ENCODE measurements around the gene MBP. TPM values are rescaled to one million over a fixed set of nuclear protein-coding genes. Genes with fewer than 3 reads are reported as not detected.
A peak's percentile ranks its signal among the peaks of the same experiment; 100 is the strongest.

MBP gene
- total and polyA plus RNA-seq, 2 of the 4 experiments (the other 2 are of a cell fraction), result 0.72 to 0.90 TPM

DNA sequence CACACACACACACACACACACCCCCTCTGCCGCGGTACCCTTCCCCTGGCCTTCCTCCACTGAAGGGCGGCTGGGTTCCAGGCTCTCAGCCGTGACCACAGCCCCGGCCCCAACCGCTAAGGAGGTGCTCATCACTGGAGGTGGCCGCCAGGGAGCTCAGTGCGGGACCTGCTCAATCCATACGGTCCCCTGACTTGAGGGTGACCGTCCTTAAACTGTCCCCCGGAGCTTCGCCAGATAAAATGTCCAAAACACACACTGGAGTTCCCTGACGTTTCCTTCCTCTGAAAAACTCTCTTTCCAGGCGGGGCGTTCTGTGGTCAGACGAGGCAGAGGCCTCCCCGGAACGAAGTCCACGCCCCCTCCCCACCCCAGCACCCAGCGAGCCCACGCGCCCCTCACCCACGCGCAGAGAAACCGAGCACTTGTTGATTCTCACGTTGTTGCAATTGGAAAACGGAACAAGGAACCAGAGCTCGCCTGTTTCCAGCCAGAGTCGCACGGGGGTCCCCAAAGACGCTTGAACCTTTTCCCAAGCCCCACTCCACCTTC is 1.4 kb downstream of the MBP start:
- Histone ChIP-seq H3K14ac (replicated peaks; ENCODE audit: low read depth, low read length) (peak overlapping the region; percentile 29; the same call in 1 of the 2 replicates), H3K4ac (ENCODE audit: low read depth, low read length) (peak overlapping the region; percentile 14; the same call in 1 of the 2 replicates), H3K56ac (ENCODE audit: extremely low read depth, insufficient read depth, low read length) (no peak overlapping the region), H3K18ac (ENCODE audit: low read depth, low read length) (peak overlapping the region; percentile 60; the same call in 1 of the 2 replicates), H2AK9ac (replicated peaks; ENCODE audit: low read depth, low read length, poor library complexity) (peak overlapping the region; percentile 73), H3K9me3 (ENCODE audit: control insufficient read depth, insufficient read depth, low read length) (no peaks in the 10 kb centered on the region), H3K4me1 (ENCODE audit: control insufficient read depth, insufficient read depth, low read length) (peaks cover 13% of the 10 kb centered on the region), H2BK15ac (ENCODE audit: low read depth, low read length) (peak overlapping the region; percentile 44; the same call in 1 of the 3 replicates), H4K91ac (ENCODE audit: insufficient read depth, low read depth, low read length) (no peak overlapping the region; the same call in 1 of the 2 replicates), H3K9me1 (ENCODE audit: insufficient read depth, low read length) (no peaks in the 10 kb centered on the region), H4K5ac (ENCODE audit: low read depth, low read length) (peak overlapping the region; percentile 60; the same call in 1 of the 2 replicates), H2BK20ac (ENCODE audit: low read depth, low read length) (peak overlapping the region; percentile 72; the same call in 1 of the 2 replicates), H3K23ac (ENCODE audit: low read depth, low read length) (peak overlapping the region; percentile 51; the same call in 1 of the 2 replicates), H4K8ac (ENCODE audit: low read depth in 2 of 2, low read length in 2 of 2) (peak overlapping the region in 1 of 2 experiments; percentile 49; a peak in 1 of 4 replicates), H3K4me2 (ENCODE audit: low read depth, low read length) (peak overlapping the region; percentile 88), H3K4me3 (ENCODE audit: insufficient read depth, low read depth, low read length) (peak overlapping the region; percentile 50), H3K79me1 (ENCODE audit: low read depth in 1 of 2, low read length in 2 of 2) (peaks cover 3 to 11% of the 10 kb centered on the region in 2 experiments; a peak in 1 of 4 replicates), H3K27ac (ENCODE audit: insufficient read depth, low read length) (peak overlapping the region; percentile 8), H2BK5ac (ENCODE audit: low read depth, low read length, poor library complexity, severe bottlenecking) (no peak overlapping the region), H2BK120ac (ENCODE audit: low read depth, low read length) (peak overlapping the region; percentile 20; the same call in 1 of the 2 replicates), H3K36me3 (ENCODE audit: control insufficient read depth, insufficient read depth, low read length) (no peaks in the 10 kb centered on the region), H2AFZ (replicated peaks; ENCODE audit: low read length, poor library complexity) (peak overlapping the region; percentile 89), H2AK5ac (ENCODE audit: low read depth, low read length) (peak overlapping the region; percentile 7), H3K27me3 (ENCODE audit: control insufficient read depth, insufficient read depth, low read length) (peaks cover 16% of the 10 kb centered on the region), H4K20me1 (ENCODE audit: insufficient read depth, low read length) (no peaks in the 10 kb centered on the region), H3K9ac (ENCODE audit: low read depth, low read length) (peak overlapping the region; percentile 73)
- ChIA-PET CTCF (interaction anchor here (1.1 to 1.2 kb wide), 2 partner anchors 28 to 62 kb away, joined by 3 read pairs; no protein-coding TSS in a partner anchor), POLR2A (ENCODE audit: unreplicated experiment) (no interaction called here)
- WGBS, 2 experiments (ENCODE audit: extremely low coverage in 2 of 2, insufficient read length in 1 of 2), result 28% methylated on average over 8 of the region's 31 CpGs; no CpG with 5 or more reads in 1 of the 2 experiments
- in situ Hi-C loops (cut with MboI; ENCODE audit: low sequenced_read_pairs), result no loop called here
- intact Hi-C loops (cut with micrococcal nuclease), result no loop called here
- dilution Hi-C loops (cut with HindIII; ENCODE audit: low sequenced_read_pairs, unreplicated experiment), result no loop called here
- no peak for ATAC-seq (ENCODE audit: low read depth)
- BruUV-seq (replicated peaks), result no TSS peak
- DNase-seq, result no peak
- no peak for TF ChIP-seq BHLHE40 (IDR thresholded peaks at IDR 0.05; ENCODE audit: low read depth, low read length)
- TF ChIP-seq SMC3 (IDR thresholded peaks at IDR 0.05; ENCODE audit: low read depth, low read length), result no peak
- TF ChIP-seq, protein P1, sequence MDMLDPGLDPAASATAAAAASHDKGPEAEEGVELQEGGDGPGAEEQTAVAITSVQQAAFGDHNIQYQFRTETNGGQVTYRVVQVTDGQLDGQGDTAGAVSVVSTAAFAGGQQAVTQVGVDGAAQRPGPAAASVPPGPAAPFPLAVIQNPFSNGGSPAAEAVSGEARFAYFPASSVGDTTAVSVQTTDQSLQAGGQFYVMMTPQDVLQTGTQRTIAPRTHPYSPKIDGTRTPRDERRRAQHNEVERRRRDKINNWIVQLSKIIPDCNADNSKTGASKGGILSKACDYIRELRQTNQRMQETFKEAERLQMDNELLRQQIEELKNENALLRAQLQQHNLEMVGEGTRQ (IDR thresholded peaks at IDR 0.05; ENCODE audit: low read depth, low read length), result no peak
- TF ChIP-seq MAFK (IDR thresholded peaks at IDR 0.05; ENCODE audit: low read depth, low read length), result no peak
- no peak for TF ChIP-seq RCOR1 (IDR thresholded peaks at IDR 0.05; ENCODE audit: insufficient replicate concordance, low read length)
- TF ChIP-seq FOS (IDR thresholded peaks at IDR 0.05; ENCODE audit: low read depth, low read length), result no peak
- no peak for TF ChIP-seq MAZ (IDR thresholded peaks at IDR 0.05; ENCODE audit: borderline replicate concordance, low read depth, low read length)
- no peak for TF ChIP-seq RAD21 (IDR thresholded peaks at IDR 0.05; ENCODE audit: low read length)
- no peak for TF ChIP-seq MXI1 (IDR thresholded peaks at IDR 0.05; ENCODE audit: borderline replicate concordance, low read depth, low read length)
- TF ChIP-seq, protein P2, sequence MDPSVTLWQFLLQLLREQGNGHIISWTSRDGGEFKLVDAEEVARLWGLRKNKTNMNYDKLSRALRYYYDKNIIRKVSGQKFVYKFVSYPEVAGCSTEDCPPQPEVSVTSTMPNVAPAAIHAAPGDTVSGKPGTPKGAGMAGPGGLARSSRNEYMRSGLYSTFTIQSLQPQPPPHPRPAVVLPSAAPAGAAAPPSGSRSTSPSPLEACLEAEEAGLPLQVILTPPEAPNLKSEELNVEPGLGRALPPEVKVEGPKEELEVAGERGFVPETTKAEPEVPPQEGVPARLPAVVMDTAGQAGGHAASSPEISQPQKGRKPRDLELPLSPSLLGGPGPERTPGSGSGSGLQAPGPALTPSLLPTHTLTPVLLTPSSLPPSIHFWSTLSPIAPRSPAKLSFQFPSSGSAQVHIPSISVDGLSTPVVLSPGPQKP (IDR thresholded peaks at IDR 0.05; ENCODE audit: borderline replicate concordance, low read depth, low read length), result no peak
- no peak for TF ChIP-seq RFX5 (IDR thresholded peaks at IDR 0.05; ENCODE audit: low read depth, low read length)
- TF ChIP-seq CHD1 (IDR thresholded peaks at IDR 0.05; ENCODE audit: low read depth, low read length), result no peak
- TF ChIP-seq CEBPB (IDR thresholded peaks at IDR 0.05; ENCODE audit: low read depth, low read length), result no peak
- no peak for TF ChIP-seq NFE2L2 (IDR thresholded peaks at IDR 0.05; ENCODE audit: low read depth, low read length)
- TF ChIP-seq POLR2A (IDR thresholded peaks at IDR 0.05; ENCODE audit: low read depth, low read length), result no peak

Data from IMR-90 (cell line).